ENCODE measurements around the gene BEST1.

The BEST1 gene

DNA sequence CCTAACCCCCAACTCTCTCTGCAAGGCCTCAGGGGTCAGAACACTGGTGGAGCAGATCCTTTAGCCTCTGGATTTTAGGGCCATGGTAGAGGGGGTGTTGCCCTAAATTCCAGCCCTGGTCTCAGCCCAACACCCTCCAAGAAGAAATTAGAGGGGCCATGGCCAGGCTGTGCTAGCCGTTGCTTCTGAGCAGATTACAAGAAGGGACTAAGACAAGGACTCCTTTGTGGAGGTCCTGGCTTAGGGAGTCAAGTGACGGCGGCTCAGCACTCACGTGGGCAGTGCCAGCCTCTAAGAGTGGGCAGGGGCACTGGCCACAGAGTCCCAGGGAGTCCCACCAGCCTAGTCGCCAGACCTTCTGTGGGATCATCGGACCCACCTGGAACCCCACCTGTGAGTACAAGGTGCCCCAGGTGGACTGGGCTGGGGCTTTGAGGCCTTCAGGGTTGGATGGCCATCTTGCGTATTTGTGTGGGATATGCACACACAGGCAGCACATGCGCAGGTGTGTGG is at the start of gene BEST1:
BEST1 (plus strand) TSS at position 317 of the 513 bp plus-strand sequence. CDS start 1,456 bp downstream, outside the sequence.
- no peak for DNase-seq (ENCODE audit: low read depth, low spot score)
- no peaks in the 10 kb centered on the region for H3K36me3 ChIP-seq (ENCODE audit: insufficient read depth, low read length)
- H3K27ac ChIP-seq = peak within 1 kb of the TSS; percentile 99
- no peaks in the 10 kb centered on the region for H3K9me3 ChIP-seq (ENCODE audit: low read depth, low read length)
- TF ChIP-seq EZH2 (IDR thresholded peaks at IDR 0.05) (no peak), POLR2AphosphoS5 (IDR thresholded peaks at IDR 0.05; ENCODE audit: borderline replicate concordance, low read depth, low read length) (no peak), FOXP2 (optimal IDR thresholded peaks at IDR 0.05; ENCODE audit: control extremely low read depth, extremely low read length, insufficient read depth) (no peak)
- peak within 1 kb of the TSS; percentile 72 for H3K4me3 ChIP-seq
- peak within 1 kb of the TSS; percentile 93 for H3K9ac ChIP-seq (ENCODE audit: insufficient read length)

DNA sequence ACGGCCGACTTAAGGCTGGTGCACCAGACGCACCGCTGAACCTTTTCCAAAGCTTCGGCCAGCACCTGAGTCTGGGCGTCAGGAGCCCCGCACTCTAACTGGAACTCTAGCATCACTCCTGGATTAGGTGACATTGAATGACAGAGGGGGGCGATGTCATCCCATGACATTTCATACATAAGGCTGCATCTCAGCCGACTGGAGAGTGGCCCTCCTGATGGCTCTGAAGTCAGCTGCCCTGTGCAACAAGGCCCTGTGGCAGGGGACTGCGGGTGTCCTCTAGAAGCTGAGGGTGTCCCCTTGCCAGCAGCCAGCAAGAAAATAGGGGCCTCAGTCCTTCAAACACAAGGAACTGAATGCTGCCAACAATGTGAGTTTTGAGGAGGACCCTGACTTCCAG is 48.8 kb upstream of the BEST1 start:
- TF ChIP-seq EZH2 (IDR thresholded peaks at IDR 0.05) = no peak
- TF ChIP-seq FOXP2 (optimal IDR thresholded peaks at IDR 0.05; ENCODE audit: control extremely low read depth, extremely low read length, insufficient read depth) = no peak
- no peak for TF ChIP-seq POLR2AphosphoS5 (IDR thresholded peaks at IDR 0.05; ENCODE audit: borderline replicate concordance, low read depth, low read length)
- Histone ChIP-seq H3K4me3 (no peak overlapping the region), H3K36me3 (ENCODE audit: insufficient read depth, low read length) (peaks cover 3% of the 10 kb centered on the region; the same call in 1 of the 2 replicates), H3K9me3 (ENCODE audit: low read depth, low read length) (no peaks in the 10 kb centered on the region), H3K9ac (ENCODE audit: insufficient read length) (no peak overlapping the region), H3K27ac (no peak overlapping the region)
- no peak for DNase-seq (ENCODE audit: low read depth, low spot score)

DNA sequence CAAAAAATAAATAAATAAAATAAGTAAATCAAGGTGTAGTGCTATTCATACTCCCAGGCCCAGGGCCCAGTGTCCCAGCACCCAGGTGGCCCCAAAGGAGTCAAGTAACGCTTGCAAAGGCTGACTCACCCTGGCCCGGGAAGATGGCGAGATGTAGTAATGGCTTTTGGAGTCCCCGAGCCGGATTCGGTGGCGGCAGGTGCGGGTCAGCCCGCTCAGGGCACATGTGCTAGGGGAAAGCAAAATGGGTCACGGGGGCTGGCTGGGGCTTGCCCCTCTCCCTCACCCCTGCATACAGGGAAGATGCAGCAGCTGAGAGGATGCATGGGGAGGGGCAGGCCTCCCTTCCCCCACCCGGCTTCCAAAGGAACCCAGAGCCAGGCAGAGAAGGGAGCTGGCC is 47.8 kb upstream of the BEST1 start:
- no peak overlapping the region for H3K27ac ChIP-seq
- no peak for DNase-seq (ENCODE audit: low read depth, low spot score)
- no peaks in the 10 kb centered on the region for H3K9me3 ChIP-seq (ENCODE audit: low read depth, low read length)
- H3K4me3 ChIP-seq = no peak overlapping the region
- H3K9ac ChIP-seq (ENCODE audit: insufficient read length) = no peak overlapping the region
- H3K36me3 ChIP-seq (ENCODE audit: insufficient read depth, low read length) = peaks cover 3% of the 10 kb centered on the region; the same call in 1 of the 2 replicates
- TF ChIP-seq POLR2AphosphoS5 (IDR thresholded peaks at IDR 0.05; ENCODE audit: borderline replicate concordance, low read depth, low read length) (no peak), FOXP2 (optimal IDR thresholded peaks at IDR 0.05; ENCODE audit: control extremely low read depth, extremely low read length, insufficient read depth) (no peak), EZH2 (IDR thresholded peaks at IDR 0.05) (no peak)

DNA sequence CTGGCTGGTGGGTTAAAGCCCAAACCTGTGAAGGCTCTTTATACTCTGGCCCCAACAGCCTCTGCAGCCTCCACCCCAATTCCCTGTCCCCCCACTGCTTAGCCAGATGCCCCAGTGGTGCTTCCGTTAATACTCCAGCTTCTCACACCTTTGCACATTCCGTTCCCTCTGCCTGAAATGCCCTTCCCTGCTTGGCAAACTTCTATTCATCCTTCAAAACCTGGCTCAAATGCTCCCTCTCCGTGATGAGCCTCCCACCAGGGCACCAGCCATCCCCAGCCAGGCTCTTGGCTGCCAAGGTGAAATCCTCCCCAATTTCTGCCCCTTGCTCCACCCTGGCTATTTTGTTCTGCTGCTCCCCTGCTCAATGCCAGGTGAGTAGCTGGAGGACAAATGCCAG is 46.3 kb upstream of the BEST1 start:
- DNase-seq (ENCODE audit: low read depth, low spot score) = no peak
- TF ChIP-seq POLR2AphosphoS5 (IDR thresholded peaks at IDR 0.05; ENCODE audit: borderline replicate concordance, low read depth, low read length) = no peak
- no peak for TF ChIP-seq EZH2 (IDR thresholded peaks at IDR 0.05)
- TF ChIP-seq FOXP2 (optimal IDR thresholded peaks at IDR 0.05; ENCODE audit: control extremely low read depth, extremely low read length, insufficient read depth) = no peak
- Histone ChIP-seq H3K27ac (no peak overlapping the region), H3K36me3 (ENCODE audit: insufficient read depth, low read length) (peaks cover 3% of the 10 kb centered on the region; the same call in 1 of the 2 replicates), H3K4me3 (no peak overlapping the region), H3K9ac (ENCODE audit: insufficient read length) (no peak overlapping the region), H3K9me3 (ENCODE audit: low read depth, low read length) (no peaks in the 10 kb centered on the region)

DNA sequence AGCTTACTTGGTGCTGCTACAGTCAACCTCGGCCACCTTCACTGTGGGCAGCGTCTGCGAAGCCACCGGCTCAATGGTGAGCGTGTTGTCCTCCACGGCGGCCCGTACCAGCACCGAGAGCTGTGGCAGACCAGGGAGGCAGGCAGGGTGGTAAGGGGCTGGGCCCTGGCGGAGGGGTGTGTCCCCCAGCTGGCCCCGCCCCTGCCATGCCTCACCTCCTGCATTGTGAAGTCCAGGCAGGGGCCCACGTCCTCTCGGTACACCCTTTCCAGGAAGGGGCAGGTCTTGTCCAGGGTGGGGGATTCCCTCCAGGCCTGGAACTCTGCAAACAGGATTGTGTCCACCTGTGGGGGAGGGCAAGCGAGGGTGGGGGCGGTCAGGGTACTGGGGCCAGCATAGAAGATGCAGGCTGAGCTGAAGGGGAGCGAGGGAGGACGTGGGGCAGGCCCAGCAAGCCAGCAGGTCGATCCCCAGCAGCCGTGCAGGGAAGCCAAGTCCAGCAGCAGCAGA is 45.6 kb upstream of the BEST1 start:
- TF ChIP-seq FOXP2 (optimal IDR thresholded peaks at IDR 0.05; ENCODE audit: control extremely low read depth, extremely low read length, insufficient read depth) (no peak), EZH2 (IDR thresholded peaks at IDR 0.05) (no peak), POLR2AphosphoS5 (IDR thresholded peaks at IDR 0.05; ENCODE audit: borderline replicate concordance, low read depth, low read length) (no peak)
- H3K9me3 ChIP-seq (ENCODE audit: low read depth, low read length) = no peaks in the 10 kb centered on the region
- H3K4me3 ChIP-seq = no peak overlapping the region
- H3K27ac ChIP-seq = no peak overlapping the region
- DNase-seq (ENCODE audit: low read depth, low spot score) = no peak
- H3K36me3 ChIP-seq (ENCODE audit: insufficient read depth, low read length) = peaks cover 3% of the 10 kb centered on the region; the same call in 1 of the 2 replicates
- H3K9ac ChIP-seq (ENCODE audit: insufficient read length) = no peak overlapping the region

DNA sequence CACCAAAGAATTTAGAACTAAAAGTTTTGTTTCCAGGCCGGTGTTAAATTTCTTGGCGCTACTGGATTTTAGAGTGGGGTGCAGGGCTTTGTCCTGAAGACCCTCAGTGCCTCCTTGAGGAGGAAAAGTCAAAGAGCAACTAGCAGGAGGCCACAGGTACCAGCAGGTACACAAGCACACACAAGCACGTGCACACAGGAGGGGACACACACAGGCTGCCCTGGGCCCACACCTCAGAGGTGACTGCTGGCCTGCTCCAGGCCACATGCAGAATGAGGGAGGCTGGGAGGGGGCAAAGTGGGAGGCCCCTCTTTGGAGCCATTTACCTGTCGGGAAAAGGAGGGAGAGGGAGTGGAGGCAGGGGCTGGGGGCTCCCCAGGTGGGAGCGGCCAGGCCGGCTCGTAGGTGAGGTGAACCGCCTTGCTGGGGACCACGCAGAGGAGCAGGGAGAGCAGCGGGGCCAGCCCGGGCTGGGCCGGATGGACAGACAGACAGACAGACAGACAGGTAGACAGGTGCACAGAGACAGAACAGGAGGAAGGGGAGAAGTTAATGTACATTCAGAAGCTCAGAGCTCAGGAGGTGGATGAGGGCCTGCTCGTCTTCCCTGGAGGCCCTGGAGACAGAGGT is 45.0 kb upstream of the BEST1 start:
- Histone ChIP-seq H3K36me3 (ENCODE audit: insufficient read depth, low read length) (peaks cover 3% of the 10 kb centered on the region; the same call in 1 of the 2 replicates), H3K4me3 (no peak overlapping the region), H3K9ac (ENCODE audit: insufficient read length) (no peak overlapping the region), H3K9me3 (ENCODE audit: low read depth, low read length) (no peaks in the 10 kb centered on the region), H3K27ac (no peak overlapping the region)
- TF ChIP-seq EZH2 (IDR thresholded peaks at IDR 0.05) (no peak), FOXP2 (optimal IDR thresholded peaks at IDR 0.05; ENCODE audit: control extremely low read depth, extremely low read length, insufficient read depth) (no peak), POLR2AphosphoS5 (IDR thresholded peaks at IDR 0.05; ENCODE audit: borderline replicate concordance, low read depth, low read length) (no peak)
- no peak for DNase-seq (ENCODE audit: low read depth, low spot score)

DNA sequence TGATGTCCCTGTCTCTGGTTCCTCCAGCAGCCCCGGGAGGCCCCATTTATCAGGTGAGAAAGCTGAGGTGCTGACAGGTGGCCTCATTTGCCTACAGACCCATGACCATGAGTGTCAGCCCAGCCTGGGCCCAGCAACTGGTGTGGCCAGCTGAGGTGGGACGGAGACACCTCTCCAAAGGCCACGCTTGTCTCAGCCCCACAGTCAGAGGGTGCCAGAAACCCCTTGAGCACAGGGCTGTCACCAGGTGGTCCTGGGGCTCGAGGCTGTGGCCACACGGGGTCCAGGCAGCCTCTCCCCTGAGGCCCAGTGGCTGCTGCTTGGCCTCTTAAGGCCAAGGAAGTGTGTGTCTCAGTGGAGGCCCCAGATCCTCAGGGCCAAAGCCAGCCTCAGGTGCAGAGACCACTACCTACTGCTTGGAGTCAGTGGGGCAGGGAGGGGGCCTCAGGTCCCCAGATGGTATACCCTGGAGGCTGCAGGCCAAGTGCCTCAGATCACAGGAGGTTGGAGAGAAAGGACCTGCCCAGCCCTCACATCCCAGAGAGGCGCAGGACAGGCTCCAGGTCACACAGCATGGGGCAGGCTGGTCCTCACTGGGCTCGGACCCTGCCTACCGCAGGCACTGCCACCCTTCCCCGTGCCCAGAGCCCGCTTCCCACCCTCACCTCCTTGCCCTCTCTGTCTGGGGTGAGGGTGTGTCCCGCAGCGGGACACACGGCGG is 44.2 kb upstream of the BEST1 start:
- Histone ChIP-seq H3K9me3 (ENCODE audit: low read depth, low read length) (no peaks in the 10 kb centered on the region), H3K36me3 (ENCODE audit: insufficient read depth, low read length) (peaks cover 3% of the 10 kb centered on the region; the same call in 1 of the 2 replicates), H3K4me3 (no peak overlapping the region), H3K27ac (no peak overlapping the region), H3K9ac (ENCODE audit: insufficient read length) (no peak overlapping the region)
- no peak for DNase-seq (ENCODE audit: low read depth, low spot score)
- no peak for TF ChIP-seq FOXP2 (optimal IDR thresholded peaks at IDR 0.05; ENCODE audit: control extremely low read depth, extremely low read length, insufficient read depth)
- TF ChIP-seq EZH2 (IDR thresholded peaks at IDR 0.05) = no peak
- no peak for TF ChIP-seq POLR2AphosphoS5 (IDR thresholded peaks at IDR 0.05; ENCODE audit: borderline replicate concordance, low read depth, low read length)

DNA sequence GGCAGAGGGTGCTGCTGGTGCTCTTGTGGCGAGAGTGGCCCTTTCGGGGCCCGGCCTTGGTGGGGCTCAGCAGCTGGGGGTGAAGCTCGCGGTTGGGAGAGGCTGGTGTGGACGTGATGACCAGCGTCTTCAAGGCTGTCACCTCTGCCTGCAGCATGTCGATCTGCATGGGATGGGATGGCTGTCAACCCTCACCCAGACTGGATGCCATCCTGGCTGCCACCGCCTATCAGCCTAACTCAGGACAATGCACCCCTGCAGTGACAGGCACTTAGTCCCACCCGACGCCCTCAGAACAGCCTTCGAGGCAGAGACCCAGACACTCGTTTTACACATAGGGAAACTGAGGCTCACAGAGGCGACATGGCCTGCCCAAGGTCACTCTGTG is 43.6 kb upstream of the BEST1 start:
- Histone ChIP-seq H3K4me3 (no peak overlapping the region), H3K9ac (ENCODE audit: insufficient read length) (no peak overlapping the region), H3K27ac (no peak overlapping the region), H3K36me3 (ENCODE audit: insufficient read depth, low read length) (no peaks in the 10 kb centered on the region; the same call in 1 of the 2 replicates), H3K9me3 (ENCODE audit: low read depth, low read length) (no peaks in the 10 kb centered on the region)
- DNase-seq (ENCODE audit: low read depth, low spot score) = no peak
- TF ChIP-seq EZH2 (IDR thresholded peaks at IDR 0.05) = no peak
- no peak for TF ChIP-seq POLR2AphosphoS5 (IDR thresholded peaks at IDR 0.05; ENCODE audit: borderline replicate concordance, low read depth, low read length)
- TF ChIP-seq FOXP2 (optimal IDR thresholded peaks at IDR 0.05; ENCODE audit: control extremely low read depth, extremely low read length, insufficient read depth) = no peak
